Ovary (tissue), 3 donors: ENCODE measurements around the gene DHRS3.
"Not testable (repeated sequence)": the region's sequence is repeated elsewhere in the genome, so short reads cannot be mapped to it uniquely, and the experiment has no call there.

Source experiments
- POLR2A ChIP-seq: fragments of 450-650 bp; IDR thresholded peaks from one replicate; pipeline ENCODE4 v1.6.1; 2017; ENCODE audit warnings: antibody characterized with exemption, mild to moderate bottlenecking, moderate library complexity
- TF ChIP-seq, protein P1 (sequence below), 3 donors: fragments of 450-650 bp in 2 of 3; fragments of 200-600 bp in 1 of 3; IDR thresholded peaks; one replicate each; pipeline versions ENCODE4 v1.5.1 to v1.8.0; 2016 to 2022; ENCODE audit warnings: antibody characterized with exemption in 3 of 3, mild to moderate bottlenecking in 1 of 3
- donor health status: DM: no; HTN: no; CAD: no.

DNA sequence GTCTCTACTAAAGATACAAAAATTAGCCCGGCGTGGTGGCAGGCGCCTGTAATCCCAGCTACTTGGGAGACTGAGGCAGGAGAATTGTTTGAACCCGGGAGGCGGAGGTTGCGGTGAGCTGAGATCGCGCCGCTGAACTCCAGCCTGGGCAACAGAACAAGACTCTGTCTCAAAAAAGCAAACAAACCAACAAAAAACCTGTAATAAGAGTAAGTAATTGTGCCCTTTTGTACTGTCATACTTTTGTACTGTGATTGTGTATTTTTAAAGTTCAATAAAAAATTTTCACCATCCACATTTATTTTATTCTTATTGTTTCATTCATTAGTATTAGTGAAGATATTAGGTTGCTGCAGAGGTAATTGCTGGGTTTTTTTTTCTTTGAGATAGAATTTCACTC lies 95.2 kb downstream of the DHRS3 start:
- TF ChIP-seq, protein P1, sequence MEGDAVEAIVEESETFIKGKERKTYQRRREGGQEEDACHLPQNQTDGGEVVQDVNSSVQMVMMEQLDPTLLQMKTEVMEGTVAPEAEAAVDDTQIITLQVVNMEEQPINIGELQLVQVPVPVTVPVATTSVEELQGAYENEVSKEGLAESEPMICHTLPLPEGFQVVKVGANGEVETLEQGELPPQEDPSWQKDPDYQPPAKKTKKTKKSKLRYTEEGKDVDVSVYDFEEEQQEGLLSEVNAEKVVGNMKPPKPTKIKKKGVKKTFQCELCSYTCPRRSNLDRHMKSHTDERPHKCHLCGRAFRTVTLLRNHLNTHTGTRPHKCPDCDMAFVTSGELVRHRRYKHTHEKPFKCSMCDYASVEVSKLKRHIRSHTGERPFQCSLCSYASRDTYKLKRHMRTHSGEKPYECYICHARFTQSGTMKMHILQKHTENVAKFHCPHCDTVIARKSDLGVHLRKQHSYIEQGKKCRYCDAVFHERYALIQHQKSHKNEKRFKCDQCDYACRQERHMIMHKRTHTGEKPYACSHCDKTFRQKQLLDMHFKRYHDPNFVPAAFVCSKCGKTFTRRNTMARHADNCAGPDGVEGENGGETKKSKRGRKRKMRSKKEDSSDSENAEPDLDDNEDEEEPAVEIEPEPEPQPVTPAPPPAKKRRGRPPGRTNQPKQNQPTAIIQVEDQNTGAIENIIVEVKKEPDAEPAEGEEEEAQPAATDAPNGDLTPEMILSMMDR (IDR thresholded peaks at IDR 0.05) = not testable (repeated sequence)
- TF ChIP-seq POLR2A = not testable (repeated sequence)
